GM23248 (cell line): Measurements from ENCODE around the gene STK17B.

Source experiments
- EZH2 ChIP-seq: fragments of 200-600 bp; sonication (generic); IDR thresholded peaks from 2 replicates; pipeline ENCODE4 v1.6.1; 2018; ENCODE audit warnings: antibody characterized with exemption, mild to moderate bottlenecking; ENCODE audit not compliant: insufficient read depth, poor library complexity, severe bottlenecking
- EZH2phosphoT487 ChIP-seq: fragments of 200-600 bp; sonication (generic); IDR thresholded peaks from 2 replicates; pipeline ENCODE4 v1.6.1; 2018; ENCODE audit warnings: antibody characterized with exemption, moderate library complexity, mild to moderate bottlenecking, low read depth; ENCODE audit not compliant: insufficient read depth

GRCh38 chr2:196097864-196098660 lies 73.3 kb downstream of the STK17B start:
- TF ChIP-seq EZH2phosphoT487 (no peak), EZH2 (no peak)
